ENCODE data around the gene SMYD3.

SMYD3 gene

GRCh38 chr1:246302711-246303317 lies 204.3 kb downstream of the SMYD3 start:
- H3K27me3 ChIP-seq (ENCODE audit: control insufficient read depth in 1 of 2, insufficient read depth in 1 of 2, low read length in 2 of 2), result no peaks in the 10 kb centered on the region
- H2BK120ac ChIP-seq (ENCODE audit: low read depth, low read length), result no peak overlapping the region
- H3K27ac ChIP-seq (ENCODE audit: low read length, poor library complexity, severe bottlenecking), result no peak overlapping the region
- DNase-seq, result no peak
- no peak overlapping the region for H3K4ac ChIP-seq (ENCODE audit: low read depth in 1 of 2, low read length in 2 of 2)
- H2BK15ac ChIP-seq (ENCODE audit: low read depth, poor library complexity, severe bottlenecking), result no peak overlapping the region
- no peak overlapping the region for H3K4me3 ChIP-seq (ENCODE audit: insufficient read depth in 1 of 2, low read depth in 1 of 2, low read length in 2 of 2)
- H2AFZ ChIP-seq (ENCODE audit: low read depth, low read length), result no peak overlapping the region
- H3K79me1 ChIP-seq (replicated peaks; ENCODE audit: low read length, poor library complexity, severe bottlenecking), result peaks cover 3% of the 10 kb centered on the region
- no peaks in the 10 kb centered on the region for H3K9me3 ChIP-seq (ENCODE audit: control insufficient read depth, low read length)
- H3K4me2 ChIP-seq (ENCODE audit: low read length, poor library complexity, severe bottlenecking), result no peak overlapping the region
- H2AK5ac ChIP-seq (ENCODE audit: low read length, severe bottlenecking), result no peak overlapping the region
- H4K91ac ChIP-seq (ENCODE audit: low read length), result no peak overlapping the region
- no peak overlapping the region for H3K9ac ChIP-seq (ENCODE audit: low read length)
- H2BK5ac ChIP-seq (ENCODE audit: low read depth, low read length, poor library complexity, severe bottlenecking), result no peak overlapping the region
- peaks cover 1% of the 10 kb centered on the region for H3K4me1 ChIP-seq (ENCODE audit: control insufficient read depth, insufficient read depth, low read depth, low read length)
- H3K36me3 ChIP-seq (ENCODE audit: control insufficient read depth in 1 of 2, insufficient read depth in 2 of 2, low read depth in 1 of 2, low read length in 2 of 2), result peaks cover 0 to 3% of the 10 kb centered on the region in 2 experiments
- H3K23ac ChIP-seq (ENCODE audit: low read length in 2 of 2), result no peak overlapping the region
- WGBS, result 100% methylated on average over 2 of the region's 2 CpGs
- no peak overlapping the region for H4K8ac ChIP-seq (ENCODE audit: low read length)
- no peak overlapping the region for H3K14ac ChIP-seq (ENCODE audit: low read length in 2 of 2)
- no peak overlapping the region for H2BK12ac ChIP-seq (ENCODE audit: low read length in 2 of 2)
- no peak overlapping the region for H3K18ac ChIP-seq (ENCODE audit: low read depth in 1 of 2, low read length in 2 of 2)

GRCh38 chr1:246302251-246302625 lies 204.8 kb downstream of the SMYD3 start:
- Histone ChIP-seq H2BK12ac (ENCODE audit: low read length in 2 of 2) (no peak overlapping the region), H2BK5ac (ENCODE audit: low read depth, low read length, poor library complexity, severe bottlenecking) (no peak overlapping the region), H3K27ac (ENCODE audit: low read length, poor library complexity, severe bottlenecking) (no peak overlapping the region), H3K23ac (ENCODE audit: low read length in 2 of 2) (no peak overlapping the region), H3K14ac (ENCODE audit: low read length in 2 of 2) (no peak overlapping the region), H3K4me3 (ENCODE audit: insufficient read depth in 1 of 2, low read depth in 1 of 2, low read length in 2 of 2) (no peak overlapping the region), H2AFZ (ENCODE audit: low read depth, low read length) (no peak overlapping the region), H3K4me2 (ENCODE audit: low read length, poor library complexity, severe bottlenecking) (no peak overlapping the region), H3K79me1 (replicated peaks; ENCODE audit: low read length, poor library complexity, severe bottlenecking) (peaks cover 3% of the 10 kb centered on the region), H3K4me1 (ENCODE audit: control insufficient read depth, insufficient read depth, low read depth, low read length) (peaks cover 1% of the 10 kb centered on the region), H3K4ac (ENCODE audit: low read depth in 1 of 2, low read length in 2 of 2) (no peak overlapping the region), H4K8ac (ENCODE audit: low read length) (no peak overlapping the region), H3K9ac (ENCODE audit: low read length) (no peak overlapping the region), H3K18ac (ENCODE audit: low read depth in 1 of 2, low read length in 2 of 2) (no peak overlapping the region), H2BK15ac (ENCODE audit: low read depth, poor library complexity, severe bottlenecking) (no peak overlapping the region), H2BK120ac (ENCODE audit: low read depth, low read length) (no peak overlapping the region), H3K27me3 (ENCODE audit: control insufficient read depth in 1 of 2, insufficient read depth in 1 of 2, low read length in 2 of 2) (no peaks in the 10 kb centered on the region), H3K9me3 (ENCODE audit: control insufficient read depth, low read length) (no peaks in the 10 kb centered on the region), H3K36me3 (ENCODE audit: control insufficient read depth in 1 of 2, insufficient read depth in 2 of 2, low read depth in 1 of 2, low read length in 2 of 2) (peaks cover 0 to 3% of the 10 kb centered on the region in 2 experiments), H2AK5ac (ENCODE audit: low read length, severe bottlenecking) (no peak overlapping the region), H4K91ac (ENCODE audit: low read length) (no peak overlapping the region)
- DNase-seq, result no peak
- WGBS, result 95% methylated on average over 1 of the region's 1 CpG

- H3K4me1 ChIP-seq (ENCODE audit: control insufficient read depth, insufficient read depth, low read depth, low read length), result peaks cover 1% of the 10 kb centered on the region
- H3K9me3 ChIP-seq (ENCODE audit: control insufficient read depth, low read length), result no peaks in the 10 kb centered on the region
- H2BK15ac ChIP-seq (ENCODE audit: low read depth, poor library complexity, severe bottlenecking), result no peak overlapping the region
- DNase-seq, result no peak
- peaks cover 3% of the 10 kb centered on the region for H3K79me1 ChIP-seq (replicated peaks; ENCODE audit: low read length, poor library complexity, severe bottlenecking)
- no peak overlapping the region for H2AK5ac ChIP-seq (ENCODE audit: low read length, severe bottlenecking)
- H3K14ac ChIP-seq (ENCODE audit: low read length in 2 of 2), result no peak overlapping the region
- H2BK120ac ChIP-seq (ENCODE audit: low read depth, low read length), result no peak overlapping the region
- H2BK5ac ChIP-seq (ENCODE audit: low read depth, low read length, poor library complexity, severe bottlenecking), result no peak overlapping the region
- H3K18ac ChIP-seq (ENCODE audit: low read depth in 1 of 2, low read length in 2 of 2), result no peak overlapping the region
- no peak overlapping the region for H3K27ac ChIP-seq (ENCODE audit: low read length, poor library complexity, severe bottlenecking)
- no peak overlapping the region for H2BK12ac ChIP-seq (ENCODE audit: low read length in 2 of 2)
- no peak overlapping the region for H3K4ac ChIP-seq (ENCODE audit: low read depth in 1 of 2, low read length in 2 of 2)
- H3K27me3 ChIP-seq (ENCODE audit: control insufficient read depth in 1 of 2, insufficient read depth in 1 of 2, low read length in 2 of 2), result no peaks in the 10 kb centered on the region
- no peak overlapping the region for H3K4me2 ChIP-seq (ENCODE audit: low read length, poor library complexity, severe bottlenecking)
- H3K4me3 ChIP-seq (ENCODE audit: insufficient read depth in 1 of 2, low read depth in 1 of 2, low read length in 2 of 2), result no peak overlapping the region
- no peak overlapping the region for H3K9ac ChIP-seq (ENCODE audit: low read length)
- H4K91ac ChIP-seq (ENCODE audit: low read length), result no peak overlapping the region
- no peak overlapping the region for H3K23ac ChIP-seq (ENCODE audit: low read length in 2 of 2)
- peaks cover 0 to 3% of the 10 kb centered on the region in 2 experiments for H3K36me3 ChIP-seq (ENCODE audit: control insufficient read depth in 1 of 2, insufficient read depth in 2 of 2, low read depth in 1 of 2, low read length in 2 of 2)
- H4K8ac ChIP-seq (ENCODE audit: low read length), result no peak overlapping the region
- H2AFZ ChIP-seq (ENCODE audit: low read depth, low read length), result no peak overlapping the region
- WGBS, result 92% methylated on average over 5 of the region's 6 CpGs
These were observed 205.4 kb downstream of the SMYD3 start for GRCh38 chr1:246301553-246302250.

GRCh38 chr1:246300626-246301549 lies 206.2 kb downstream of the SMYD3 start:
- Histone ChIP-seq H3K79me1 (replicated peaks; ENCODE audit: low read length, poor library complexity, severe bottlenecking) (peaks cover 3% of the 10 kb centered on the region), H3K14ac (ENCODE audit: low read length in 2 of 2) (no peak overlapping the region), H3K36me3 (ENCODE audit: control insufficient read depth in 1 of 2, insufficient read depth in 2 of 2, low read depth in 1 of 2, low read length in 2 of 2) (peaks cover 0 to 3% of the 10 kb centered on the region in 2 experiments), H3K4me1 (ENCODE audit: control insufficient read depth, insufficient read depth, low read depth, low read length) (peaks cover 1% of the 10 kb centered on the region), H3K18ac (ENCODE audit: low read depth in 1 of 2, low read length in 2 of 2) (no peak overlapping the region), H3K9me3 (ENCODE audit: control insufficient read depth, low read length) (no peaks in the 10 kb centered on the region), H2BK5ac (ENCODE audit: low read depth, low read length, poor library complexity, severe bottlenecking) (no peak overlapping the region), H4K8ac (ENCODE audit: low read length) (no peak overlapping the region), H3K9ac (ENCODE audit: low read length) (no peak overlapping the region), H2BK120ac (ENCODE audit: low read depth, low read length) (no peak overlapping the region), H3K4me3 (ENCODE audit: insufficient read depth in 1 of 2, low read depth in 1 of 2, low read length in 2 of 2) (no peak overlapping the region), H2AK5ac (ENCODE audit: low read length, severe bottlenecking) (no peak overlapping the region), H4K91ac (ENCODE audit: low read length) (no peak overlapping the region), H3K4ac (ENCODE audit: low read depth in 1 of 2, low read length in 2 of 2) (no peak overlapping the region), H3K27ac (ENCODE audit: low read length, poor library complexity, severe bottlenecking) (no peak overlapping the region), H2AFZ (ENCODE audit: low read depth, low read length) (no peak overlapping the region), H3K23ac (ENCODE audit: low read length in 2 of 2) (no peak overlapping the region), H2BK12ac (ENCODE audit: low read length in 2 of 2) (no peak overlapping the region), H3K4me2 (ENCODE audit: low read length, poor library complexity, severe bottlenecking) (no peak overlapping the region), H3K27me3 (ENCODE audit: control insufficient read depth in 1 of 2, insufficient read depth in 1 of 2, low read length in 2 of 2) (no peaks in the 10 kb centered on the region), H2BK15ac (ENCODE audit: low read depth, poor library complexity, severe bottlenecking) (no peak overlapping the region)
- 91% methylated on average over 2 of the region's 6 CpGs for WGBS
- DNase-seq, result no peak
